Activated naive CD8-positive, alpha-beta T cell treated with anti-CD3 and anti-CD28 coated beads, Interleukin-2, amount 50 U/mL, for 24 hours (primary cell): ENCODE results near the gene CFAP251.
"Not testable (repeated sequence)": the region's sequence is repeated elsewhere in the genome, so short reads cannot be mapped to it uniquely, and the experiment has no call there.

ENCODE experiments used
- ATAC-seq: fragments of 150-1000 bp; cut with Tn5 transposase; one replicate; pipeline ENCODE4 v1.10.0; 2021
- DNase-seq: peaks from one replicate; pipeline ENCODE4 v3.0.0; 2021
- H3K27ac Mint-ChIP-seq: one replicate; pipeline ENCODE4 v1.8.0; 2021; ENCODE audit warnings: mild to moderate bottlenecking, mixed read lengths
- H3K27me3 Mint-ChIP-seq: one replicate; pipeline ENCODE4 v1.8.0; 2021; ENCODE audit warnings: mixed read lengths
- H3K36me3 Mint-ChIP-seq: one replicate; pipeline ENCODE4 v1.8.0; 2021; ENCODE audit warnings: low read depth, mixed read lengths
- H3K4me1 Mint-ChIP-seq: one replicate; pipeline ENCODE4 v1.8.0; 2021; ENCODE audit warnings: mixed read lengths
- H3K4me3 Mint-ChIP-seq: one replicate; pipeline ENCODE4 v1.8.0; 2021; ENCODE audit warnings: mild to moderate bottlenecking, moderate library complexity, mixed read lengths
- H3K9me3 Mint-ChIP-seq: one replicate; pipeline ENCODE4 v1.8.0; 2021; ENCODE audit warnings: mixed read lengths

The CFAP251 gene, protein sequence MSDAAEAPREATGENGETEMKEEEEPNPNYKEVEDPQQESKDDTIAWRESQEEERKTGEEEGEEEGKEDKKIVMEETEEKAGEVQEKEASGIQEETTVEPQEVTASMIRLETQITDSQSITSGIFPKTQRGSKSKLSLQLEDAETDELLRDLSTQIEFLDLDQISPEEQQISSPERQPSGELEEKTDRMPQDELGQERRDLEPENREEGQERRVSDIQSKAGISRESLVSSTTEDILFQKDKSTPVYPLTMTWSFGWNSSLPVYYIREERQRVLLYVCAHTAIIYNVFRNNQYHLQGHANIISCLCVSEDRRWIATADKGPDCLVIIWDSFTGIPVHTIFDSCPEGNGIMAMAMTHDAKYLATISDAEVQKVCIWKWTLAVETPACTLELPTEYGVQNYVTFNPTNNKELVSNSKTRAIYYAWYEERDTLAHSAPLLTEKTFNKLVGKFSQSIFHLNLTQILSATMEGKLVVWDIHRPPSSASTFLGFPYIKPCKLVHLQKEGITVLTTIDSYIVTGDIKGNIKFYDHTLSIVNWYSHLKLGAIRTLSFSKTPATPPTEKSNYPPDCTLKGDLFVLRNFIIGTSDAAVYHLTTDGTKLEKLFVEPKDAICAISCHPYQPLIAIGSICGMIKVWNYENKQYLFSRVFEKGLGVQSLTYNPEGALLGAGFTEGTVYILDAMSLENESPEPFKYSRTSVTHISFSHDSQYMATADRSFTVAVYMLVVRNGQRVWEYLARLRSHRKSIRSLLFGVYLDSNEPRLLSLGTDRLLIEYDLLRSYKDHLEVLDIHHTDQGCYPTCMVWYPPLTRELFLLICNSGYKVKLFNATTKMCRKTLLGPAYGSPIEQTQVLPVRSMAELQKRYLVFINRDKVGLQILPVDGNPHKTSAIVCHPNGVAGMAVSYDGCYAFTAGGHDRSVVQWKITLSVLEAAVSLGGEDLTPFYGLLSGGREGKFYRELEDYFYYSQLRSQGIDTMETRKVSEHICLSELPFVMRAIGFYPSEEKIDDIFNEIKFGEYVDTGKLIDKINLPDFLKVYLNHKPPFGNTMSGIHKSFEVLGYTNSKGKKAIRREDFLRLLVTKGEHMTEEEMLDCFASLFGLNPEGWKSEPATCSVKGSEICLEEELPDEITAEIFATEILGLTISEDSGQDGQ

DNA sequence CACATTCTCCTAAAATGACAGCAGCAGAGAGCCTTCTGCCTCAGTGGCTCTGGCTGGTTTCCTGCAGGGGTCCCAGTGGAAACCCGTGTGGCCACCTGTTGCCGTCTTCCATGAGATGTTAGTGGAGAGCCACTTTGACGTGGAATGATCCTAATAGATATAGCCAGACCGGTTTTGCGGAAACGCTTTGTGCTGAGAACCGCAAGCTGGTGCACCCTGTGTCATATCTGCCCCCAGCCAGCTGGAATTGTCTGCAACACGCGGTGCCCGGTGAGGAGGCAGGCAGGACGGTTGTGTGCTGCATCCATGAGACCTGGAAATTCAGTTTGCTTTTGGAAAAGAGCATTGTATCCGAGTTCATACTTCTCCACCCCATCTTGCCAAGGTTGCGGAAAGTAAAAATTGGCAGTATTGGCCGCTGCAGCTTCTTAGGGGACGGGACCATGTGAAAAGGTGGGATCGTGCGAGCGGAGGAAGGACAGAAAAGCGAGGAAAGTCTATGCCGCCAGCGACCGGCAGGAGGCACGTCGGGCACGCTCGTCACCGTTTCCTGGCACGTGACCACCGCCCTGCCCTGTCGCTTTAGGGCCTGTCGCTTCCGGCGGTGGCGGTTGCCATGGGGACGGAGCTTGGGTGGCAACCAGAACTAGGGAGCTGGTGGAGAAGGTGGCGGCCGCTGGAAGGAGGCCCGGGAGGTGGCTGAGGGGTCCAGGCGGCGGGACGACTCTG, at the start of gene CFAP251:
CFAP251 (plus strand) TSS at position 643 of the 729 bp plus-strand sequence. CDS start 2,714 bp downstream, outside the sequence.
- Mint-ChIP-seq H3K27me3 (no peaks in the 10 kb centered on the region), H3K27ac (peak within 1 kb of the TSS; percentile 95), H3K4me1 (peaks cover 16% of the 10 kb centered on the region), H3K36me3 (peaks cover 21% of the 10 kb centered on the region), H3K4me3 (peak within 1 kb of the TSS; percentile 76), H3K9me3 (no peaks in the 10 kb centered on the region)
- DNase-seq (peak; percentile 96), ATAC-seq (peak; percentile 98)

DNA sequence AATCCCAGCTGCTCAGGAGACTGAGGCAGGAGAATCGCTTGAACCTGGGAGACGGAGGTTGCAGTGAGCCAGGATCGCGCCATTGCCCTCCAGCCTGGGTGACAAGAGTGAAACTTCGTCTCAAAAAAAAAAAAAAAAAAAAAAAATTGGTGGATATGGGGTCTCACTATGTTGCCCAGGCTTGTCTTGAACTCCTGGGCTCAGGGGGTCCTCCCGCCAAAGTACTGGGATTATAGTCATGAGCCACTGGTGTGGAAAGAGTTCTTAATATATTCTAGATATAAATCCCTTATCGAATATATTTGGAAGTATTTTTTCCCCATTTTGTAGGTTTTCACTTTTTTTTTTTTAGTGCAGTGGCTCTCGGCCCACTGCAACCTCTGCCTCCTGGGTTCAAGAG, 49.2 kb upstream of the CFAP251 start:
- not testable (repeated sequence) for H3K4me1 Mint-ChIP-seq, H3K36me3 Mint-ChIP-seq, H3K27ac Mint-ChIP-seq, H3K27me3 Mint-ChIP-seq, ATAC-seq, H3K4me3 Mint-ChIP-seq, H3K9me3 Mint-ChIP-seq, DNase-seq

DNA sequence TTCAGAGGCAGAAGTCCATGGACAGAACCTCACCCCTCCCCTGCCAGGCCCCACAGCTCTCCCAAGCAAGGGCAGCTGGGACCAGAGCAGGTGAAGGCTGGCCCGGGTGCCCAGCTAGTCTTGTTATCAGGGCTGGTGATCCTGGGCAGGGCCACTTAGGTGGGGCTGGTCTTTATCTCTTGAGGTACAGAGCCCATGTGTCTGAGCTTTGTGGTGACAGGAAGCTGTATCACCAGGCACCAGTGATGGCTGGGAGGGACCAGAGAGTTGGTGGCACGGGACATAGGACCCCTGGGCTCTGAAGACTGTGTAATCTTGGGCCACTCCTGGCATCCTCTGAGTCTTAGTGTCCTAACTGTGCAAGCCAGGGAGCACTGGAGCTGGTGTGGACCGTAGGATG, 46.9 kb upstream of the CFAP251 start:
- peaks cover 7% of the 10 kb centered on the region for H3K4me1 Mint-ChIP-seq
- no peak overlapping the region for H3K4me3 Mint-ChIP-seq
- no peak for DNase-seq
- no peak for ATAC-seq
- H3K36me3 Mint-ChIP-seq: no peaks in the 10 kb centered on the region
- no peaks in the 10 kb centered on the region for H3K9me3 Mint-ChIP-seq
- no peaks in the 10 kb centered on the region for H3K27me3 Mint-ChIP-seq
- no peak overlapping the region for H3K27ac Mint-ChIP-seq

DNA sequence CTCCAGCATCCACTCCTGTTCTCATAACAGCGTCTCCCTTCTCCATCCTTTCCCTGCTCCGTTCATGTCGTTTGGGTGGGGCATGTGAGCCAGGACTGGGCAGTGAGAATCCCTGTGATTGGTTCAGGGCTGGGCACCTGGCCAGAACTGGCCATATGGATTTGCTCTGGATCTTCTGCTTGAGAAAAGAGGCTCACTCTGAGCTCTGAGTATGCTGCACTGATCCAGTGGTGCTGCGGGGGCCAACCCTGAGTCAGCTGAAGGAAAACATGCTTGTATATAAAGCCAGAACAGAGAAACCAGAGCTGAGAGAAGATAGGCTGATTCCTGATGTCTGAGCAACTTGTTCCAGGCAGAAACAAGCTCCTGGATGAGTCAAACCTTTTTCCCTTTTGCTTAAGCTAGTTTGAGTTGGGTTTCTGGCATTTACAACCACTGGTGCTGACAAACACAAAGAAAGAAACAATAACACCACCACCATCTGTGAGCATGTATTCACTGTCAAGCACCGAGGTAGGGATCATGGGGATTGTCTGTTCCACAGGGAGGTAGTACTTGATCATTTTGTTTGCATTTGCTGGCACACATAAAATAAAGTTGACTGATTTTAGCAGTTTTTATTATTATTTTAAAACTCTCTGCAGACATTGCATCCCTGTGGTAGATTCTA, 45.7 kb upstream of the CFAP251 start:
- ATAC-seq: peak; percentile 77
- no peak overlapping the region for H3K4me3 Mint-ChIP-seq
- no peak overlapping the region for H3K27ac Mint-ChIP-seq
- no peaks in the 10 kb centered on the region for H3K36me3 Mint-ChIP-seq
- DNase-seq: no peak
- no peaks in the 10 kb centered on the region for H3K9me3 Mint-ChIP-seq
- no peaks in the 10 kb centered on the region for H3K27me3 Mint-ChIP-seq
- peaks cover 7% of the 10 kb centered on the region for H3K4me1 Mint-ChIP-seq

DNA sequence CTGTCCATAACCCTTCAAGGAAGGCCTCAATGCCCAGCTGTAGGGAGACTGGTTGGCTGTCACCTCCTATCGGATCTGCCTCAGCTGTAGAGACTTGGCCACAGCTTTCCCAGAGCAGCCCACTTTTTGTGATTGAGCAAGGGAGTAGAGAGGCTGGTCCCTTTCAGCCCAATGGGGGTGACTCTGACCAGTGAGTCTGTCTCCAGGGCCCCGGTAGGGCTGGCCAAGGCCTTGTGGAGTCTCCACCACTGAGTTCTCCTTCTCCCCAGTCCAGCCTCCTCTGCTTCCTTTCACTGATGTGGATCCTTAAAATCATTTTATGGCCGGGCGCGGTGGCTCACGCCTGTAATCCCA, 45.2 kb upstream of the CFAP251 start:
- ATAC-seq (no peak), DNase-seq (no peak)
- Mint-ChIP-seq H3K4me3 (no peak overlapping the region), H3K27ac (no peak overlapping the region), H3K4me1 (peaks cover 7% of the 10 kb centered on the region), H3K27me3 (no peaks in the 10 kb centered on the region), H3K9me3 (no peaks in the 10 kb centered on the region), H3K36me3 (no peaks in the 10 kb centered on the region)

DNA sequence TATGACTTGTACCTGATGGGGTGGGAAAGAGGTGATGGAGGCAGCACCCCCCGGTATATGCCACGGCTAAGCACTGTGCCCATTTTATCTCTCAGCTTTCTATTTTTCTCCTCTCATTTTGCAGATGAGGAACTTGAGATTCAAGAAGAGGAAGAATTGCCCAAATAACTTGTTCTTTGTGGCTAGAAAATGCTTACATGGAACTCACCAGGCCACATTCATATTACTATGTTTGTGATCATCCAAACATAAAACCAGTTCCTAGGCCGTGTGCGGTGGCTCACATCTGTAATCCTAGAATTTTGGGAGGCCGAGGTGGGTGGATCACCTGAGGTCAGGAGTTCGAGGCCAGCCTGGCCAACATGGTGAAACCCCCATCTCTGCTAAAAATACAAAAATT, 44.3 kb upstream of the CFAP251 start:
- no peaks in the 10 kb centered on the region for H3K36me3 Mint-ChIP-seq
- ATAC-seq (no peak), DNase-seq (no peak)
- no peaks in the 10 kb centered on the region for H3K27me3 Mint-ChIP-seq
- no peaks in the 10 kb centered on the region for H3K9me3 Mint-ChIP-seq
- H3K27ac Mint-ChIP-seq: no peak overlapping the region
- H3K4me1 Mint-ChIP-seq: peaks cover 7% of the 10 kb centered on the region
- no peak overlapping the region for H3K4me3 Mint-ChIP-seq

DNA sequence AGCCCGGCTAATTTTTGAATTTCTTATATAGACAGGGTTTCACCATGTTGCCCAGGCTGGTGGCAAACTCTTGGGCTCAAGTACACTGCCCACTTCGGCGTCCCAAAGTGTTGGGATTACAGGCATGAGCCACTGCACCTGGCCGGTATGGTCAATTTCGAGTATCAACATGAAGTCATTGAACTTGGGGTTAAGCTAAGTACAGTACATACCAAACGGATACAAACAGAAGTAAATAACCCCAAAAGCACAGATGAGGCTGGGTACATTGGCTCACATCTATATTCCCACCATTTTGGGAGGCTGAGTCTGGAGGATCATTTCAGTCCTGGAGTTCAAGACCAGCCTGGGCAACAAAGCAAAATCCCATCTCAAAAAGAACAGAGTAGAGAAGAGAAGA, 42.8 kb upstream of the CFAP251 start:
- Mint-ChIP-seq H3K4me3 (no peak overlapping the region), H3K9me3 (no peaks in the 10 kb centered on the region), H3K4me1 (peaks cover 7% of the 10 kb centered on the region), H3K27me3 (no peaks in the 10 kb centered on the region), H3K27ac (no peak overlapping the region), H3K36me3 (no peaks in the 10 kb centered on the region)
- DNase-seq (no peak), ATAC-seq (no peak)

DNA sequence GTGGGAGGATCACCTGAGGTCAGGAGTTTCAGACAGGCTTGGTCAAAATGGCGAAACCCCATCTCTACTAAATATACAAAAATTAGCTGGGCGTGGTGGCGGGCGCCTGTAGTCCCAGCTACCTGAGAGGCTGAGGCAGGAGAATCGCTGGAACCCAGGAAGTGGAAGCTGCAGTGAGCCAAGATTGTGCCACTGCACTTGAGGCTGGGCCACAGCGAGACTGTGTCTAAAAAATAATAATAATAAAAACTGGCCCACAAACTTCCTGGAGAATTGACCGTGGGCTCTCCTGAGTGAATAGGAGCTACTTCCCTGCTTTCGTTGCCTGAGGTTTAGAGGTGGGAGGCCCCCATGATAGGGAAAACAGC, 42.3 kb upstream of the CFAP251 start:
- H3K27me3 Mint-ChIP-seq, H3K4me1 Mint-ChIP-seq, H3K4me3 Mint-ChIP-seq, H3K9me3 Mint-ChIP-seq, ATAC-seq, H3K27ac Mint-ChIP-seq, DNase-seq, H3K36me3 Mint-ChIP-seq: not testable (repeated sequence)

DNA sequence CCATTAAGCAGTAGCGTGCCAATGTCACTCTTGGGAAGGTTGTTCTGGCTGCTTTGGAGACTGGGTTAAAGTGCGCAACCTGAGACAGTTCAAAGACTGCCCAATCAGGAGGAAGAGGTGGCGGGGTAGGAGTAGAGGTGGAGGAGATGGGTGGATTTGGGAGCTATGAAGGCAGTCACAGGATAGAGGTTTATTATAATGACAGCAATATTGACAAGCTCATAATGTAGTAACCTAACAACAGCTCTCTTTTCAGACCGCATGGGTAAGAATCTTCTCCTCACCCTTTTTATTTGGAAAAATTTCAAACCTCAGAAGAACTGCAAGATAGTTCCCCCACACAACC, 35.1 kb upstream of the CFAP251 start:
- DNase-seq (no peak), ATAC-seq (no peak)
- Mint-ChIP-seq H3K27me3 (no peaks in the 10 kb centered on the region), H3K4me1 (peaks cover 8% of the 10 kb centered on the region), H3K27ac (no peak overlapping the region), H3K9me3 (no peaks in the 10 kb centered on the region), H3K4me3 (no peak overlapping the region), H3K36me3 (no peaks in the 10 kb centered on the region)

DNA sequence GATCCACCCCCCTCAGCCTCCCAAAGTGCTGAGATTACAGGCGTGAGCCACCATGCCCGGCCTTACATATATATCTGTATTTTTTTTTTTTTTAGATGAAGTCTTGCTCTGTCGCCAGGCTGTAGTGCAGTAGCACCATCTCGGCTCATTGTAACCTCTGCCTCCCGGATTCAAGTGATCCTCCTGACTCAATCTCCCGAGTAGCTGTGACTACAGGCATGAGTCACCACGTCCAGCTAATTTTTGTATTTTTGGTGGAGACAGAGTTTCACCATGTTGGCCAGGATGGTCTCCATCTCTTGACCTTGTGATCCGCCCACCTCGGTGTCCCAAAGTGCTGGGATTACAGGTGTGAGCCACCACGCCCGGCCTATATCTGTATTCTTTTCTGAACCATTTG, 33.3 kb upstream of the CFAP251 start:
- ATAC-seq, H3K27ac Mint-ChIP-seq, H3K36me3 Mint-ChIP-seq, H3K9me3 Mint-ChIP-seq, H3K27me3 Mint-ChIP-seq, H3K4me3 Mint-ChIP-seq, DNase-seq: not testable (repeated sequence)
- peaks cover 24% of the 10 kb centered on the region for H3K4me1 Mint-ChIP-seq

DNA sequence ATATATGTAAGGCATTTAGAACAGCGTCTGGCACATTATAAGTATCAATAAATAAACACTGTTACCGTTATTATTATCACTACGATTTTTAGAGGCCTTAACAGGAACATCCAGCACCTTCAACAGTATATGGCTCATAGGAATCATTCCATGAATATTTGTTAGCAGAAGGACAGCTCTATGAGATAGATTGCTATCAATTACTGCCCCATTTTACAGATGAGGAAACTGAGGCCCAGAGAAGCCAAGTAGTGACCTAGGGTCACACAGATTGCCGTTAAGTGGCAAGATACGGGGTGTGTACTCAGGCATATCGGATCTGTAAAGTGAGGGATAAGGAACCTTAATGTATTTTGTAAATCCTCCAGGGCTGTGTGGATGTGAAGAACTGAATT, 30.3 kb upstream of the CFAP251 start:
- Mint-ChIP-seq H3K36me3 (peaks cover 8% of the 10 kb centered on the region), H3K27me3 (no peaks in the 10 kb centered on the region)

DNA sequence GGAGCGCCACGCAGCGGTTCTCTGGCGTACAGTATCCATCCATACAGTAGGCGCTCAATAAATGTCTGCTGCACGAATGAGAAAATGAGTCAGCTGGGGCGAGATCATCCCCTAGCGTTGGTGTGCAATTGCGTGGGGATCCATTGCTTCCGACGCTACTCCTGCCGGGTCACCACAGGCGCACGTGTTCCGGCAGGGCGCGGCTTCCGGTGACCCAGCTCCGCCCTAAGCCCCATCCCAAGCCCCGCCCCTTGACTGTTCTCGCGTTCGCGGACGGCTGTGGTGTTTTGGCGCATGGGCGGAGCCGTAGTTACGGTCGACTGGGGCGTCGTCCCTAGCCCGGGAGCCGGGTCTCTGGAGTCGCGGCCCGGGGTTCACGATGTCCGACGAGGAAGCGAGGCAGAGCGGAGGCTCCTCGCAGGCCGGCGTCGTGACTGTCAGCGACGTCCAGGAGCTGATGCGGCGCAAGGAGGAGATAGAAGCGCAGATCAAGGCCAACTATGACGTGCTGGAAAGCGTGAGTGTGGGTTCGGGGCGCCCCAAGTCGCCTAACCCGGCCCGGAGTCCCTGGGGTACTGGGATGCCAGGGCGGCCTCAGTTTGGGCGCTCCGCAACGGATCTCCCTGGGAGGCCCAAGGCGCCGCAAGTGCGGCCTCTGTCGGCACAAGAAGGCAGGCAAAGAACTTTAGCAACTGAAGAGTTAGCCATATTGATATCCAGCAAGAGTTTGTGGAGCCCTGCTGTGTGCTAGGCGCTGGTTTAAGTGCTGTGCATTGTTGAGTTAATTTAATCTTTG, 29.7 kb upstream of the CFAP251 start, which contains the start of gene PSMD9:
PSMD9 (plus strand) TSS at position 313 of the 796 bp plus-strand sequence; CDS start at position 380, 67 bp downstream.
- peak within 1 kb of the TSS; percentile 99 for H3K4me3 Mint-ChIP-seq
- peak; percentile 95 for ATAC-seq

More for the DNA sequence above, 30.3 kb upstream of the CFAP251 start:
- peaks cover 37% of the 10 kb centered on the region for H3K4me1 Mint-ChIP-seq
- no peaks in the 10 kb centered on the region for H3K9me3 Mint-ChIP-seq
- ATAC-seq (no peak), DNase-seq (no peak)
- peak overlapping the region; percentile 98 for H3K27ac Mint-ChIP-seq
- peak overlapping the region; percentile 99 for H3K4me3 Mint-ChIP-seq

DNA sequence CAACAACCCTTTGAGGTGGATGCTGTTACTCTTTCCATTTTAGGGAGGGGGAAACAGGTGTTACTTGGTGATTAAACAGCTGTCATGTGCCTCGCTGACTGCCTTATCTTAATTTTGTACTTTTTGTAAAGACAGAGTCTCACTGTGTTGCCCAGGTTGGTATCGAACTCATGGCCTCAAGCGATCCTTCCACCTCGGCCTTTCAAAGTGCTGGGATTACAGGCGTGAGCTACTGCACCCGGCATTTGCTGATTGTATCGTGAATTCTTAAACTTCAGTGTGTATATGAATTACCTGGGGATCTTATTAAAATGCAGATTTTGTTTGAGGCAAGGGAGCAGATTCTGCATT, 29.1 kb upstream of the CFAP251 start:
- Mint-ChIP-seq H3K27ac (peak overlapping the region; percentile 98), H3K27me3 (no peaks in the 10 kb centered on the region), H3K36me3 (peaks cover 12% of the 10 kb centered on the region), H3K9me3 (no peaks in the 10 kb centered on the region), H3K4me1 (peaks cover 48% of the 10 kb centered on the region), H3K4me3 (peak overlapping the region; percentile 99)
- ATAC-seq (no peak), DNase-seq (no peak)

More for the DNA sequence above, 29.7 kb upstream of the CFAP251 start, which contains the start of gene PSMD9:
- Mint-ChIP-seq H3K27me3 (no peaks in the 10 kb centered on the region), H3K4me1 (peaks cover 42% of the 10 kb centered on the region), H3K36me3 (peaks cover 10% of the 10 kb centered on the region), H3K9me3 (no peaks in the 10 kb centered on the region), H3K27ac (peak within 1 kb of the TSS; percentile 98)
- peak; percentile 99 for DNase-seq
